ENCODE data around the gene KIF6. TPM values are rescaled to one million over a fixed set of nuclear protein-coding genes. Genes with fewer than 3 reads are reported as not detected.
"Not testable (repeated sequence)": the region's sequence is repeated elsewhere in the genome, so short reads cannot be mapped to it uniquely, and the experiment has no call there.

Gene KIF6
- total and polyA plus RNA-seq, 4 donors: 1.1 to 7.8 (median 4.5) TPM

- H3K27ac ChIP-seq (ENCODE audit: low read depth in 1 of 2, low read length in 1 of 2): no peak overlapping the region
- H3K36me3 ChIP-seq (ENCODE audit: control insufficient read depth in 4 of 4, insufficient read depth in 4 of 4, low read length in 4 of 4): no peaks in the 10 kb centered on the region
- H3K4me3 ChIP-seq: no peak overlapping the region
- no peaks in the 10 kb centered on the region for H3K9me3 ChIP-seq (ENCODE audit: control insufficient read depth in 4 of 4, insufficient read depth in 3 of 4, low read length in 3 of 4)
- H3K4me1 ChIP-seq (ENCODE audit: control insufficient read depth in 5 of 5, insufficient read depth in 5 of 5, low read length in 5 of 5): peaks cover 0 to 21% (median 2%) of the 10 kb centered on the region in 5 donors
- DNase-seq (no peak), ATAC-seq (ENCODE audit: insufficient read depth, low FRiP score) (no peak)
- H3K27me3 ChIP-seq (ENCODE audit: control insufficient read depth in 3 of 3, insufficient read depth in 3 of 3, low read length in 2 of 3): peaks cover 0 to 3% (median 0%) of the 10 kb centered on the region in 3 donors
- TF ChIP-seq, protein P1, sequence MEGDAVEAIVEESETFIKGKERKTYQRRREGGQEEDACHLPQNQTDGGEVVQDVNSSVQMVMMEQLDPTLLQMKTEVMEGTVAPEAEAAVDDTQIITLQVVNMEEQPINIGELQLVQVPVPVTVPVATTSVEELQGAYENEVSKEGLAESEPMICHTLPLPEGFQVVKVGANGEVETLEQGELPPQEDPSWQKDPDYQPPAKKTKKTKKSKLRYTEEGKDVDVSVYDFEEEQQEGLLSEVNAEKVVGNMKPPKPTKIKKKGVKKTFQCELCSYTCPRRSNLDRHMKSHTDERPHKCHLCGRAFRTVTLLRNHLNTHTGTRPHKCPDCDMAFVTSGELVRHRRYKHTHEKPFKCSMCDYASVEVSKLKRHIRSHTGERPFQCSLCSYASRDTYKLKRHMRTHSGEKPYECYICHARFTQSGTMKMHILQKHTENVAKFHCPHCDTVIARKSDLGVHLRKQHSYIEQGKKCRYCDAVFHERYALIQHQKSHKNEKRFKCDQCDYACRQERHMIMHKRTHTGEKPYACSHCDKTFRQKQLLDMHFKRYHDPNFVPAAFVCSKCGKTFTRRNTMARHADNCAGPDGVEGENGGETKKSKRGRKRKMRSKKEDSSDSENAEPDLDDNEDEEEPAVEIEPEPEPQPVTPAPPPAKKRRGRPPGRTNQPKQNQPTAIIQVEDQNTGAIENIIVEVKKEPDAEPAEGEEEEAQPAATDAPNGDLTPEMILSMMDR (IDR thresholded peaks at IDR 0.05; ENCODE audit: control extremely low read depth, extremely low read depth): no peak
- no peak overlapping the region for H3K9ac ChIP-seq (ENCODE audit: insufficient read depth in 1 of 2, low read length in 2 of 2)
- WGBS, 2 donors: 62 to 71% methylated on average over 5 of the region's 5 CpGs
Observed at GRCh38 chr6:39294133-39294532, 431.1 kb downstream of the KIF6 start.

GRCh38 chr6:39292637-39293036, 432.6 kb downstream of the KIF6 start:
- peaks cover 0 to 21% (median 2%) of the 10 kb centered on the region in 5 donors for H3K4me1 ChIP-seq (ENCODE audit: control insufficient read depth in 5 of 5, insufficient read depth in 5 of 5, low read length in 5 of 5)
- ATAC-seq (ENCODE audit: insufficient read depth, low FRiP score) (no peak), DNase-seq (no peak)
- no peak overlapping the region for H3K27ac ChIP-seq (ENCODE audit: low read depth in 1 of 2, low read length in 1 of 2)
- H3K36me3 ChIP-seq (ENCODE audit: control insufficient read depth in 4 of 4, insufficient read depth in 4 of 4, low read length in 4 of 4): no peaks in the 10 kb centered on the region
- H3K9me3 ChIP-seq (ENCODE audit: control insufficient read depth in 4 of 4, insufficient read depth in 3 of 4, low read length in 3 of 4): no peaks in the 10 kb centered on the region
- TF ChIP-seq, protein P1 (IDR thresholded peaks at IDR 0.05; ENCODE audit: control extremely low read depth, extremely low read depth): no peak
- H3K27me3 ChIP-seq (ENCODE audit: control insufficient read depth in 3 of 3, insufficient read depth in 3 of 3, low read length in 2 of 3): peaks cover 0 to 3% (median 0%) of the 10 kb centered on the region in 3 donors
- no peak overlapping the region for H3K4me3 ChIP-seq
- WGBS, 2 donors: 93 to 96% methylated on average over 6 of the region's 6 CpGs
- H3K9ac ChIP-seq (ENCODE audit: insufficient read depth in 1 of 2, low read length in 2 of 2): no peak overlapping the region

- Histone ChIP-seq H3K9ac (ENCODE audit: insufficient read depth in 1 of 2, low read length in 2 of 2) (no peak overlapping the region), H3K36me3 (ENCODE audit: control insufficient read depth in 4 of 4, insufficient read depth in 4 of 4, low read length in 4 of 4) (no peaks in the 10 kb centered on the region), H3K4me1 (ENCODE audit: control insufficient read depth in 5 of 5, insufficient read depth in 5 of 5, low read length in 5 of 5) (no peaks in the 10 kb centered on the region), H3K4me3 (no peak overlapping the region), H3K9me3 (ENCODE audit: control insufficient read depth in 4 of 4, insufficient read depth in 3 of 4, low read length in 3 of 4) (no peaks in the 10 kb centered on the region), H3K27me3 (ENCODE audit: control insufficient read depth in 3 of 3, insufficient read depth in 3 of 3, low read length in 2 of 3) (peaks cover 0 to 3% (median 0%) of the 10 kb centered on the region in 3 donors), H3K27ac (ENCODE audit: low read depth in 1 of 2, low read length in 1 of 2) (no peak overlapping the region)
- TF ChIP-seq, protein P1 (IDR thresholded peaks at IDR 0.05; ENCODE audit: control extremely low read depth, extremely low read depth): no peak
- DNase-seq: no peak
- 76 to 80% methylated on average over 2 of the region's 2 CpGs for WGBS, 2 donors
- ATAC-seq (ENCODE audit: insufficient read depth, low FRiP score): no peak
Observed at GRCh38 chr6:39289490-39289889, 435.7 kb downstream of the KIF6 start.

DNA sequence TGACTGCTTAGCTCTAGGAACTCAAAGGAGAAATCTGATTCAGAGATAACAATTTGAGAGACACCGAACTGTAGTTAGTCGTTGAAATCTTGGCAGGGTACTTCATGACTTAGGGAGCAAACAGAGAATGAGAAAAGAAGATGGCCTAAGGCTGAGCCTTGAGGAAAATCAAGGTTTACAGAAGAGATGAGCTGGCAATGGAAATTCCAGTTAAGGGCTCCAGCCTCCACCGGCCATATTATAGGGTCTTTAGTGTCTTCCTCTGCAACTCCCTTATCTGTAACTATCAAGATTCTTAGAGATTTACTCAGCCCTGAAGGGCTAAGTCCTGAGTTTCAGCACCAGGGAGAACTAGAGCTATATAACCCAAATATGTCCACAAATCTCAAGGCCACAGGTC, 437.6 kb downstream of the KIF6 start:
- TF ChIP-seq, protein P1 (IDR thresholded peaks at IDR 0.05; ENCODE audit: control extremely low read depth, extremely low read depth): no peak
- ATAC-seq (ENCODE audit: insufficient read depth, low FRiP score): no peak
- no peak for DNase-seq
- peaks cover 0 to 3% (median 0%) of the 10 kb centered on the region in 3 donors for H3K27me3 ChIP-seq (ENCODE audit: control insufficient read depth in 3 of 3, insufficient read depth in 3 of 3, low read length in 2 of 3)
- 94 to 95% methylated on average over 3 of the region's 3 CpGs for WGBS, 2 donors
- no peak overlapping the region for H3K27ac ChIP-seq (ENCODE audit: low read depth in 1 of 2, low read length in 1 of 2)
- no peak overlapping the region for H3K9ac ChIP-seq (ENCODE audit: insufficient read depth in 1 of 2, low read length in 2 of 2)
- no peaks in the 10 kb centered on the region for H3K9me3 ChIP-seq (ENCODE audit: control insufficient read depth in 4 of 4, insufficient read depth in 3 of 4, low read length in 3 of 4)
- H3K36me3 ChIP-seq (ENCODE audit: control insufficient read depth in 4 of 4, insufficient read depth in 4 of 4, low read length in 4 of 4): no peaks in the 10 kb centered on the region
- no peak overlapping the region for H3K4me3 ChIP-seq
- no peaks in the 10 kb centered on the region for H3K4me1 ChIP-seq (ENCODE audit: control insufficient read depth in 5 of 5, insufficient read depth in 5 of 5, low read length in 5 of 5)

DNA sequence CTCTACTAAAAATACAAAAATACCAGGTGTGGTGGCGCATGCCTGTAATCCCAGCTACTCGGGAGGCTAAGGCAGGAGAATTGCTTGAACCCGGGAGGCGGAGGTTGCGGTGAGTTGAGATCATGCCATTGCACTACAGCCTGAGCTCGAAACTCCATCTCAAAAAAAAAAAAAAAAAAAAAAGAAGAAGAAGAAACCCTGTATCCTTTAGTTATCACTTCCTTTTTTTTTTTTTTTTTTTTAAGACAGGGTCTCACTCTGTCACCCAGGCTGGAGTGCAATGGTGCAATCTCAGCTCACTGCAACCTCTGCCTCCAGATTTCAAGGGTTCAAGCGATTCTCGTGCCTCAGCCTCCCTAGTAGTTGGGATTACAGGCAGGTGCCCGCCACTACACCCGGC, 438.6 kb downstream of the KIF6 start:
- WGBS, 2 donors: 47 to 68% methylated on average over 6 to 10 of the region's 10 CpGs
- not testable (repeated sequence) for H3K9ac ChIP-seq (ENCODE audit: insufficient read depth in 1 of 2, low read length in 2 of 2); H3K4me1 ChIP-seq (ENCODE audit: control insufficient read depth in 5 of 5, insufficient read depth in 5 of 5, low read length in 5 of 5); ATAC-seq (ENCODE audit: insufficient read depth, low FRiP score); H3K4me3 ChIP-seq; H3K36me3 ChIP-seq (ENCODE audit: control insufficient read depth in 4 of 4, insufficient read depth in 4 of 4, low read length in 4 of 4); H3K27ac ChIP-seq (ENCODE audit: low read depth in 1 of 2, low read length in 1 of 2); H3K27me3 ChIP-seq (ENCODE audit: control insufficient read depth in 3 of 3, insufficient read depth in 3 of 3, low read length in 2 of 3); DNase-seq; H3K9me3 ChIP-seq (ENCODE audit: control insufficient read depth in 4 of 4, insufficient read depth in 3 of 4, low read length in 3 of 4)

Measured in lung (tissue), 12 donors.